WTC11 (cell line): ENCODE measurements around the gene ZNF593.

Experiments used
- AR ChIP-seq: fragments of 250-450 bp; sonication (Bioruptor Pico); IDR thresholded peaks from 2 replicates; pipeline ENCODE4 v1.9.0; 2021; ENCODE audit warnings: mild to moderate bottlenecking
- MAX ChIP-seq: sonication (generic); formaldehyde crosslinking; IDR thresholded peaks from 2 replicates; pipeline ENCODE4 v1.8.0; 2022; ENCODE audit warnings: mild to moderate bottlenecking, missing genetic modification reagents
- TP53 ChIP-seq: sonication (generic); formaldehyde crosslinking; IDR thresholded peaks from 2 replicates; pipeline ENCODE4 v1.8.1; 2023; ENCODE audit warnings: mild to moderate bottlenecking, missing genetic modification reagents
- ZNF121 ChIP-seq: sonication (generic); formaldehyde crosslinking; IDR thresholded peaks from 2 replicates; pipeline ENCODE4 v1.8.0; 2023; ENCODE audit warnings: missing genetic modification reagents
- ZNF532 ChIP-seq: fragments of 250-450 bp; sonication (Bioruptor Pico); IDR thresholded peaks from 2 replicates; pipeline ENCODE4 v1.9.0; 2021; ENCODE audit warnings: mild to moderate bottlenecking, borderline replicate concordance

- TF ChIP-seq TP53: no peak
- no peak for TF ChIP-seq MAX (CRISPR knock-in tag)
- no peak for TF ChIP-seq AR (CRISPR knock-in tag)
- TF ChIP-seq ZNF121: no peak
- TF ChIP-seq ZNF532 (CRISPR knock-in tag): no peak
Observed at GRCh38 chr1:26148887-26149286, 20.8 kb upstream of the ZNF593 start.
